Mammary epithelial cell (primary cell): Measurements from ENCODE around the gene MCF2L.

Experiments
- EZH2 ChIP-seq: IDR thresholded peaks from 2 replicates; pipeline ENCODE4 v1.6.1; 2012; ENCODE audit warnings: low read length, inconsistent platforms, borderline replicate concordance
- TF ChIP-seq, protein P1 (sequence below), 2 donors: IDR thresholded peaks in 1 of 2; conservative IDR thresholded peaks in 1 of 2; 2 replicates each; pipeline ENCODE4 v1.5.1; 2011 to 2012; ENCODE audit warnings: inconsistent platforms in 2 of 2, low read length in 2 of 2, mild to moderate bottlenecking in 2 of 2, control low read depth in 1 of 2, low read depth in 1 of 2; ENCODE audit not compliant: insufficient read depth in 1 of 2; ENCODE audit errors: extremely low read depth in 1 of 2

DNA sequence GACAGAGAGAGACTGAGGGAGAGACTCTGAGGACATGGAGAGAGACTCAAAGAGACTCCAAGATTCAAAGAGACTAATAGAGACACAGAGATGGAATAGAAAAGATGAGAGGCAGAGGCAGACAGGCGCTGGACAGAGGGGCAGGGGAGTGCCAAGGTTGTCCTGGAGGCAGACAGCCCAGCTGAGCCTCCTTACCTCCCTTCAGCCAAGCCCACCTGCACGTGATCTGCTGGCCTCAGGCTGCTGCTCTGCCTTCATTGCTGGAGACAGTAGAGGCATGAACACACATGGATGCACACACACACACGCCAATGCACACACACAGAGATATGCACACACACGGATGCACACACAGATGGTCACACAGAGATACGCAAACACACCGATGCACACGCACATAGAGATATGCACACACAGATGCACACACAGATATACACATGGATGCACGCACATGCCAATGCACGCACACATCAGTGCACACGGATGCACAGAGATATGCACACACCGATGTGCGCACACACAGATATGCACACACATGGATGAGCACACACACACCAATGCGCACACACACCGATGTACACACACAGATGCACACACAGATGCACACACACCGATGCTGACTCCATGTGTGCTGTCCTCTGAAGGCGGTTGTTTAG is 150.3 kb downstream of the MCF2L start:
- TF ChIP-seq, protein P1, sequence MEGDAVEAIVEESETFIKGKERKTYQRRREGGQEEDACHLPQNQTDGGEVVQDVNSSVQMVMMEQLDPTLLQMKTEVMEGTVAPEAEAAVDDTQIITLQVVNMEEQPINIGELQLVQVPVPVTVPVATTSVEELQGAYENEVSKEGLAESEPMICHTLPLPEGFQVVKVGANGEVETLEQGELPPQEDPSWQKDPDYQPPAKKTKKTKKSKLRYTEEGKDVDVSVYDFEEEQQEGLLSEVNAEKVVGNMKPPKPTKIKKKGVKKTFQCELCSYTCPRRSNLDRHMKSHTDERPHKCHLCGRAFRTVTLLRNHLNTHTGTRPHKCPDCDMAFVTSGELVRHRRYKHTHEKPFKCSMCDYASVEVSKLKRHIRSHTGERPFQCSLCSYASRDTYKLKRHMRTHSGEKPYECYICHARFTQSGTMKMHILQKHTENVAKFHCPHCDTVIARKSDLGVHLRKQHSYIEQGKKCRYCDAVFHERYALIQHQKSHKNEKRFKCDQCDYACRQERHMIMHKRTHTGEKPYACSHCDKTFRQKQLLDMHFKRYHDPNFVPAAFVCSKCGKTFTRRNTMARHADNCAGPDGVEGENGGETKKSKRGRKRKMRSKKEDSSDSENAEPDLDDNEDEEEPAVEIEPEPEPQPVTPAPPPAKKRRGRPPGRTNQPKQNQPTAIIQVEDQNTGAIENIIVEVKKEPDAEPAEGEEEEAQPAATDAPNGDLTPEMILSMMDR (conservative IDR thresholded peaks at IDR 0.05 in 1 of 2, IDR thresholded peaks at IDR 0.05 in 1 of 2; ENCODE audit: extremely low read depth in 1 of 2, insufficient read depth in 1 of 2, low read depth in 1 of 2, low read length in 2 of 2) = no peak
- no peak for TF ChIP-seq EZH2
